DND-41 (cell line): ENCODE measurements around the gene GLRA3.

Experiments
- CTCF ChIP-seq: IDR thresholded peaks from 2 replicates; pipeline ENCODE4 v1.5.1; 2012; ENCODE audit warnings: borderline replicate concordance, low read length, moderate library complexity, mild to moderate bottlenecking; ENCODE audit not compliant: poor library complexity, severe bottlenecking; ENCODE audit errors: extremely low read depth
- EZH2 ChIP-seq: IDR thresholded peaks from 3 replicates; pipeline ENCODE4 v1.6.1; 2012; ENCODE audit warnings: borderline replicate concordance, low read depth, mild to moderate bottlenecking, moderate library complexity, low read length, inconsistent platforms; ENCODE audit not compliant: severe bottlenecking

- no peak for TF ChIP-seq CTCF
- TF ChIP-seq EZH2 = no peak
Observed at GRCh38 chr4:174847801-174848427, 18.9 kb upstream of the GLRA3 start.
